Measurements from ENCODE around the gene IGSF21. TPM values are rescaled to one million over a fixed set of nuclear protein-coding genes. Genes with fewer than 3 reads are reported as not detected.

IGSF21 gene
- total RNA-seq, 1 experiment from 2014 or later, result 5.2 TPM

GRCh38 chr1:18120638-18121037 lies 13.0 kb downstream of the IGSF21 start:
- Histone ChIP-seq H3K4me2 (ENCODE audit: insufficient read depth, insufficient read length, low read length) (no peak overlapping the region), H3K27me3 (ENCODE audit: insufficient read depth, low read length) (no peaks in the 10 kb centered on the region), H3T11ph (ENCODE audit: low read length) (no peak overlapping the region), H3K56ac (ENCODE audit: insufficient read length, low read depth, low read length) (no peak overlapping the region), H2BK12ac (ENCODE audit: insufficient read length, low read depth, low read length) (no peak overlapping the region), H2AFZ (ENCODE audit: low read length) (no peak overlapping the region), H3K27ac (ENCODE audit: insufficient read length, low read depth, low read length) (no peak overlapping the region), H2AK5ac (ENCODE audit: insufficient read length, low read length) (no peak overlapping the region), H4K91ac (ENCODE audit: insufficient read length, low read depth, low read length) (no peak overlapping the region), H3K4me1 (ENCODE audit: insufficient read depth, low read length) (no peaks in the 10 kb centered on the region; the same call in 1 of the 2 replicates), H3K79me2 (ENCODE audit: insufficient read depth, low read length) (0 out of 2 replicates have a peak, but pooled peaks cover 3% of the 10 kb centered on the region), H3K18ac (ENCODE audit: insufficient read length, low read depth, low read length) (no peak overlapping the region), H3K23ac (ENCODE audit: insufficient read length, low read depth, low read length) (no peak overlapping the region), H2BK15ac (ENCODE audit: low read depth, low read length) (no peak overlapping the region), H3K23me2 (ENCODE audit: insufficient read length, low read depth, low read length, poor library complexity, severe bottlenecking) (no peaks in the 10 kb centered on the region), H3K79me1 (ENCODE audit: insufficient read depth, low read depth, low read length, poor library complexity, severe bottlenecking) (no peaks in the 10 kb centered on the region), H4K5ac (ENCODE audit: insufficient read length, low read depth, low read length) (no peak overlapping the region), H3K9me3 (ENCODE audit: control insufficient read depth, low read depth, low read length) (no peaks in the 10 kb centered on the region), H4K8ac (replicated peaks; ENCODE audit: insufficient read length, low read depth, low read length) (no peak overlapping the region), H2BK20ac (ENCODE audit: low read depth, low read length, poor library complexity, severe bottlenecking) (no peak overlapping the region), H3K9ac (ENCODE audit: extremely low read depth, insufficient read length, low read length) (no peak overlapping the region), H2BK5ac (ENCODE audit: insufficient read length, low read length) (no peak overlapping the region), H3K14ac (ENCODE audit: insufficient read depth, low read length) (no peak overlapping the region), H3K4ac (ENCODE audit: low read depth, low read length) (no peak overlapping the region), H2BK120ac (ENCODE audit: low read depth, low read length, poor library complexity, severe bottlenecking) (no peak overlapping the region), H4K20me1 (ENCODE audit: control insufficient read depth, insufficient read depth, insufficient read length) (no peaks in the 10 kb centered on the region)
- Mint-ChIP-seq H3K36me3 (ENCODE audit: insufficient read depth in 1 of 3, low read depth in 3 of 3) (no peaks in the 10 kb centered on the region; a peak in 2 of 7 replicates), H3K27ac (no peak overlapping the region), H3K9me3 (no peaks in the 10 kb centered on the region), H3K4me1 (peaks cover 13 to 23% of the 10 kb centered on the region in 2 experiments), H3K4me3 (no peak overlapping the region), H3K27me3 (ENCODE audit: low read depth) (peaks cover 32% of the 10 kb centered on the region)
- TF ChIP-seq, protein P1, sequence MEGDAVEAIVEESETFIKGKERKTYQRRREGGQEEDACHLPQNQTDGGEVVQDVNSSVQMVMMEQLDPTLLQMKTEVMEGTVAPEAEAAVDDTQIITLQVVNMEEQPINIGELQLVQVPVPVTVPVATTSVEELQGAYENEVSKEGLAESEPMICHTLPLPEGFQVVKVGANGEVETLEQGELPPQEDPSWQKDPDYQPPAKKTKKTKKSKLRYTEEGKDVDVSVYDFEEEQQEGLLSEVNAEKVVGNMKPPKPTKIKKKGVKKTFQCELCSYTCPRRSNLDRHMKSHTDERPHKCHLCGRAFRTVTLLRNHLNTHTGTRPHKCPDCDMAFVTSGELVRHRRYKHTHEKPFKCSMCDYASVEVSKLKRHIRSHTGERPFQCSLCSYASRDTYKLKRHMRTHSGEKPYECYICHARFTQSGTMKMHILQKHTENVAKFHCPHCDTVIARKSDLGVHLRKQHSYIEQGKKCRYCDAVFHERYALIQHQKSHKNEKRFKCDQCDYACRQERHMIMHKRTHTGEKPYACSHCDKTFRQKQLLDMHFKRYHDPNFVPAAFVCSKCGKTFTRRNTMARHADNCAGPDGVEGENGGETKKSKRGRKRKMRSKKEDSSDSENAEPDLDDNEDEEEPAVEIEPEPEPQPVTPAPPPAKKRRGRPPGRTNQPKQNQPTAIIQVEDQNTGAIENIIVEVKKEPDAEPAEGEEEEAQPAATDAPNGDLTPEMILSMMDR (conservative IDR thresholded peaks at IDR 0.05), result peak; percentile 30; the same call in 1 of the 3 replicates
- no CpG with 5 or more reads among the region's 8 CpGs for WGBS (ENCODE audit: extremely low coverage, insufficient read length, low lambda C conversion rate)
- DNase-seq, result no peak

Data from H9 (cell line).